ENCODE measurements around the gene LIN28B.

Gene LIN28B

DNA sequence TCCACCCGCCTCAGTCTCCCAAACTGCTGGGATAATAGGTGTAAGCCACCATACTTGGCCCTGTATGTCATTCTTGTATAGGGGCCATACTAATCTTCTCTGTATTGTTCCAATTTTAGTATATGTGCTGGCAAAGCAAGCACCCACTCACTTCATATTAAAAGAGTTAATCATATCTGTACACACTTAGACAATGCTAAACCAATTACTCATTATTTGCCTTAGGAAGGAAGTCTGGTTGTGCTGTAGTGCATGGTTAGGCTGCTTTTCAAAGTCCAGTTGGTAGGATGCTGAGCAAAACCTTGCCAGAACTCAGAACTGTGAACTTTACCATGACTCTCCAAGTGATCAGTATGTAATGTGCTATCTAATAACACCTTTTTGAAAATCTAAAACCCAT lies 88.6 kb downstream of the LIN28B start:
- no peak for TF ChIP-seq CTCF (conservative IDR thresholded peaks at IDR 0.05; ENCODE audit: low read depth, low read length)
- DNase-seq (ENCODE audit: low read depth): no peak
- H3K4me3 ChIP-seq (ENCODE audit: low read depth, low read length): no peak overlapping the region

DNA sequence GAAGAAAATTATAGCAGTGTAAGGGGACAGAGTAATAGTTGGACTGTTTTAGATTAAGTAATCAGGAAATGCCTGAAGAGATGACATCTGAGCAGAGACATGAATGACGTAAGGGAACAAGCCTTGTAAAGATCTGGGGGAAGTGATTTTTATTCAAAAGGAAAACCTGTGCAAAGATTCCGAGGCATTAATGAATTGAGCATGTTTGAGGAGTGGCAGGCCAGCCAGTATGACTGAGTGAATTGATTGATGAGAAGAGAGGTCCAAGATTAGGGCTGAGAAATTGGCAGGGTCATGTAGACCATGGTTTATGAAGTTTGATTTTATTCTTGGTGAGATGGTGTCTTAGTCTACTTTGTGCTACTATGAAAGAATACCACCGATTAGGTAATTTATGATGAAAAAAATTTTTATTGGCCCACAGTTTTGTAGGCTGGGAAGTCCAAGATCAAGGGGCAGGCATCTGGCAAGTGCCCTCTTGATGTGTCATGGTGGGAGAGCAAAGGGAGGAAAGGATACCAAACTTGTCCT lies 95.1 kb downstream of the LIN28B start:
- H3K4me3 ChIP-seq (ENCODE audit: low read depth, low read length): no peak overlapping the region
- DNase-seq (ENCODE audit: low read depth): peak; percentile 57
- no peak for TF ChIP-seq CTCF (conservative IDR thresholded peaks at IDR 0.05; ENCODE audit: low read depth, low read length)

DNA sequence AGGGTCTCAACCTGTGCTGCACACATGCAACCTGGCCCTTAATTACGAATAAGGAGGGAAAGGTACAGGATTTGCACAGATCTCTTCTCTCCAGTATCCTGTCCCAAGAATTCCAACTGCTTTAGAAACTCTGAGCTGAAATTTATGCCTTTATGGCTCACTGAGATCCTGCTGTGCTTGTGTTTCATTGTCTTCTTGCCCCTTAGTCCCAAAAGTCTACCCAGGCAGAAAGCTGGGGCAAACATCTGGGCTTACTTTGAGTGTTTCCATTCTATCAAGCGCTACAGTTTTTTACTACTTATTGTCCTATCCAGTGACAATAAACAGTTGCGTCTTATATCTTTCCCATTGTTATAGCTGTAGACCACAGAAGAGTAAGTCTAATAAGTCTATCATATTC lies 99.7 kb downstream of the LIN28B start:
- TF ChIP-seq CTCF (conservative IDR thresholded peaks at IDR 0.05; ENCODE audit: low read depth, low read length): no peak
- no peak overlapping the region for H3K4me3 ChIP-seq (ENCODE audit: low read depth, low read length)
- no peak for DNase-seq (ENCODE audit: low read depth)

- TF ChIP-seq CTCF (conservative IDR thresholded peaks at IDR 0.05; ENCODE audit: low read depth, low read length): no peak
- no peak for DNase-seq (ENCODE audit: low read depth)
- no peak overlapping the region for H3K4me3 ChIP-seq (ENCODE audit: low read depth, low read length)
These were observed 100.3 kb downstream of the LIN28B start for GRCh38 chr6:105057160-105057559.

GRCh38 chr6:105058316-105058715 lies 101.4 kb downstream of the LIN28B start:
- TF ChIP-seq CTCF (conservative IDR thresholded peaks at IDR 0.05; ENCODE audit: low read depth, low read length): no peak

GRCh38 chr6:105058846-105059245 lies 101.9 kb downstream of the LIN28B start:
- DNase-seq (ENCODE audit: low read depth): no peak
- no peak for TF ChIP-seq CTCF (conservative IDR thresholded peaks at IDR 0.05; ENCODE audit: low read depth, low read length)
- H3K4me3 ChIP-seq (ENCODE audit: low read depth, low read length): no peak overlapping the region

More at GRCh38 chr6:105058316-105058715, 101.4 kb downstream of the LIN28B start:
- H3K4me3 ChIP-seq (ENCODE audit: low read depth, low read length): no peak overlapping the region
- no peak for DNase-seq (ENCODE audit: low read depth)

- no peak overlapping the region for H3K4me3 ChIP-seq (ENCODE audit: low read depth, low read length)
- no peak for DNase-seq (ENCODE audit: low read depth)
- TF ChIP-seq CTCF (conservative IDR thresholded peaks at IDR 0.05; ENCODE audit: low read depth, low read length): no peak
These were observed 109.3 kb downstream of the LIN28B start for GRCh38 chr6:105066233-105066632.

Data from choroid plexus epithelial cell (primary cell).